Loucy (cell line): ENCODE results near the gene PTER.

Experiments used
- H2AFZ ChIP-seq: fragments of 200-600 bp; sonication (generic); 2 replicates; pipeline ENCODE4 v1.6.0; 2016; ENCODE audit warnings: antibody characterized with exemption, mild to moderate bottlenecking, low read length, moderate library complexity
- H3F3A ChIP-seq: fragments of 200-600 bp; 2 replicates; pipeline ENCODE4 v1.6.0; 2016; ENCODE audit warnings: antibody characterized with exemption, low read depth, mild to moderate bottlenecking
- H3K27me3 ChIP-seq: fragments of 200-600 bp; sonication (generic); 2 replicates; pipeline ENCODE4 v1.6.1; 2014; ENCODE audit warnings: low read length, mild to moderate bottlenecking; ENCODE audit not compliant: insufficient read depth, poor library complexity, severe bottlenecking
- H3K36me3 ChIP-seq: fragments of 200-600 bp; sonication (generic); 2 replicates; pipeline ENCODE4 v1.6.1; 2016; ENCODE audit warnings: low read length; ENCODE audit not compliant: insufficient read depth
- H3K4me1 ChIP-seq: fragments of 200-600 bp; sonication (generic); 2 replicates; pipeline ENCODE4 v1.5.1; 2014; ENCODE audit warnings: low read length, mild to moderate bottlenecking; ENCODE audit not compliant: insufficient read depth, poor library complexity, severe bottlenecking
- H3K4me2 ChIP-seq: fragments of 200-600 bp; sonication (generic); 2 replicates; pipeline ENCODE4 v1.6.0; 2014; ENCODE audit warnings: antibody characterized with exemption, low read length, low read depth, mild to moderate bottlenecking; ENCODE audit not compliant: poor library complexity, severe bottlenecking
- H3K4me3 ChIP-seq: fragments of 200-600 bp; sonication (generic); 2 replicates; pipeline ENCODE4 v1.5.1; 2014; ENCODE audit warnings: low read length, mild to moderate bottlenecking, mixed read lengths; ENCODE audit not compliant: poor library complexity, severe bottlenecking
- H3K79me2 ChIP-seq: fragments of 200-600 bp; sonication (generic); 2 replicates; pipeline ENCODE4 v1.6.1; 2014; ENCODE audit warnings: low read length; ENCODE audit not compliant: insufficient read depth
- H3K9ac ChIP-seq: fragments of 200-600 bp; sonication (generic); 2 replicates; pipeline ENCODE4 v1.6.0; 2014; ENCODE audit warnings: mild to moderate bottlenecking, low read depth, low read length, moderate library complexity; ENCODE audit not compliant: poor library complexity, severe bottlenecking
- H3K9me2 ChIP-seq: fragments of 200-600 bp; sonication (generic); replicated peaks from 2 replicates; pipeline ENCODE4 v1.6.1; 2016; ENCODE audit warnings: low read depth, low read length, mixed read lengths
- H3K9me3 ChIP-seq: fragments of 200-600 bp; sonication (generic); 2 replicates; pipeline ENCODE4 v1.6.1; 2014; ENCODE audit warnings: mild to moderate bottlenecking, antibody characterized with exemption, low read length, low read depth; ENCODE audit not compliant: insufficient read depth
- H4K20me1 ChIP-seq: fragments of 200-600 bp; sonication (generic); 2 replicates; pipeline ENCODE4 v1.6.0; 2014; ENCODE audit warnings: antibody characterized with exemption, low read length, mild to moderate bottlenecking; ENCODE audit not compliant: insufficient read depth, poor library complexity, severe bottlenecking
- CTCF ChIP-seq: fragments of 200-600 bp; sonication (generic); conservative IDR thresholded peaks from 2 replicates; pipeline ENCODE4 v1.5.1; 2014; ENCODE audit warnings: mild to moderate bottlenecking, antibody characterized with exemption, low read length
- EZH2phosphoT487 ChIP-seq: fragments of 200-600 bp; IDR thresholded peaks from 2 replicates; pipeline ENCODE4 v1.6.1; 2018; ENCODE audit warnings: antibody characterized with exemption, mild to moderate bottlenecking, moderate library complexity, borderline replicate concordance

The PTER gene

DNA sequence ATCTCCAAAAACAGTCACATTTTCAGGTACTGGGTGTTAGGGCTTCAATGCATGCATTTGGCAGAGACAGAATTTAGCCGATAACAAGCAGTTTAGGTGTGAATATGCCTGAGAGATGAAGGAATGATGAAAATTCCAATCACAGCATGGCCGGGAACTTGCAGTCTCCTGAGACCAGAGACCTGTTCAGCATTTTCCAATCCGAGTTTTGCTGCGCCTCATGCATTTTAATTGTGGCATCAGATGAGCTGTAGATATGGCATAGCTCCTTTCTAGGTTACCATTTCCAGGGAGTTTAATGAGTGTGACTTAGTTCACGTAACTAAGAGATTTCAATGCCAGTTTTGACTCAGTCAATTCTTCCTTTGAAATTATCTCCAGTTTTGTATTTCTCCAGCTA is 99.3 kb downstream of the PTER start:
- TF ChIP-seq EZH2phosphoT487 = no peak
- TF ChIP-seq CTCF = no peak
- H3F3A ChIP-seq = no peaks in the 10 kb centered on the region
- H3K36me3 ChIP-seq = no peaks in the 10 kb centered on the region
- H3K4me2 ChIP-seq = no peak overlapping the region
- no peaks in the 10 kb centered on the region for H4K20me1 ChIP-seq
- no peaks in the 10 kb centered on the region for H3K4me1 ChIP-seq
- no peak overlapping the region for H2AFZ ChIP-seq
- no peaks in the 10 kb centered on the region for H3K27me3 ChIP-seq
- no peaks in the 10 kb centered on the region for H3K9me3 ChIP-seq
- H3K79me2 ChIP-seq = no peaks in the 10 kb centered on the region
- no peak overlapping the region for H3K9ac ChIP-seq
- no peak overlapping the region for H3K4me3 ChIP-seq
- no peaks in the 10 kb centered on the region for H3K9me2 ChIP-seq

GRCh38 chr10:16544099-16544498 is 107.3 kb downstream of the PTER start:
- Histone ChIP-seq H4K20me1 (no peaks in the 10 kb centered on the region), H3K4me1 (no peaks in the 10 kb centered on the region), H3K36me3 (no peaks in the 10 kb centered on the region), H3K4me2 (no peak overlapping the region), H2AFZ (no peak overlapping the region), H3K4me3 (no peak overlapping the region), H3K9me2 (no peaks in the 10 kb centered on the region), H3K9me3 (no peaks in the 10 kb centered on the region), H3K79me2 (no peaks in the 10 kb centered on the region), H3F3A (no peaks in the 10 kb centered on the region), H3K27me3 (no peaks in the 10 kb centered on the region), H3K9ac (no peak overlapping the region)
- TF ChIP-seq CTCF (no peak), EZH2phosphoT487 (no peak)

DNA sequence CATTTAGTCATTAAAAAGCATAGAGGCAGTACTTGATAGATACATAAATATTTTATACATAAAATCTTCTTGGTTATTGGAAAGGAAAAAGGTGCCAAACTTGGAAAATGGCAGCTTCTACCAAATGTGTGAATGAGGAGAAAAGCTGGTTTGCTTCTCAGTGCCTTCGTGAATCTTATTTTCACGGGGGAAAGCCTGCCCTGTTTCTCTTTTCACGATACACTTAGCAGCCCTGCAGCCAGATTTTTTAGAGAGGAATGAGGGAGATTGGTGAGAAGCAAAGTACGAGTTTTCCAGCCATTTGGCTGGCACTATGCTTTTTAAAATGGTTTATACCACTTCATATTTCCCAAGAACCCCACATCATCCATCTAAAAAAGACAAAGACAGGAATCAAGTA is 107.8 kb downstream of the PTER start:
- Histone ChIP-seq H3K79me2 (no peaks in the 10 kb centered on the region), H3K4me2 (no peak overlapping the region), H3K4me3 (no peak overlapping the region), H3K9ac (no peak overlapping the region), H3K4me1 (no peaks in the 10 kb centered on the region), H3K9me2 (no peaks in the 10 kb centered on the region), H4K20me1 (no peaks in the 10 kb centered on the region), H3K36me3 (no peaks in the 10 kb centered on the region), H3F3A (no peaks in the 10 kb centered on the region), H2AFZ (no peak overlapping the region), H3K27me3 (no peaks in the 10 kb centered on the region), H3K9me3 (no peaks in the 10 kb centered on the region)
- TF ChIP-seq CTCF = no peak
